Lower lobe of right lung (tissue), 2 donors: Measurements from ENCODE around the gene UBASH3A. TPM values are rescaled to one million over a fixed set of nuclear protein-coding genes. Genes with fewer than 3 reads are reported as not detected.

Experiments
- ATAC-seq, 2 donors: fragments of 200-7000 bp; cut with Tn5 transposase; one replicate each; pipeline ENCODE4 v1.9.1; 2020 to 2022; ENCODE audit warnings: mild to moderate bottlenecking in 2 of 2, moderate library complexity in 2 of 2
- DNase-seq: peaks from one replicate; pipeline ENCODE4 v3.0.0-alpha.2; 2020
- H3K27ac ChIP-seq: fragments of 200-600 bp; one replicate; pipeline ENCODE4 v1.8.0; 2022
- H3K27me3 ChIP-seq: fragments of 200-600 bp; one replicate; pipeline ENCODE4 v1.8.0; 2022; ENCODE audit warnings: low read depth
- H3K36me3 ChIP-seq: fragments of 200-600 bp; one replicate; pipeline ENCODE4 v1.8.0; 2022; ENCODE audit warnings: mild to moderate bottlenecking
- H3K4me1 ChIP-seq: fragments of 200-600 bp; one replicate; pipeline ENCODE4 v1.8.0; 2022
- H3K4me3 ChIP-seq: fragments of 200-600 bp; one replicate; pipeline ENCODE4 v1.8.0; 2022; ENCODE audit warnings: mild to moderate bottlenecking
- H3K9me3 ChIP-seq: fragments of 200-600 bp; one replicate; pipeline ENCODE4 v1.8.0; 2022
- CTCF ChIP-seq: fragments of 200-600 bp; IDR thresholded peaks from one replicate; pipeline ENCODE4 v1.8.0; 2022; ENCODE audit warnings: antibody characterized with exemption, mild to moderate bottlenecking
- intact Hi-C: fragments of 100-400 bp; cut with DNase I; formaldehyde crosslinking; loops from one replicate; pipeline ENCODE4 v1.11.0; 2022
- long read RNA-seq: library from polyadenylated mRNA; unstranded; transcript quantifications from one replicate; pipeline ENCODE4 v2.0.0, GENCODE V29; 2021
- total RNA-seq: library from RNA; stranded (reverse); fragmentation: NEBNext Ultra II Directional; extraction: Animal tissue kit (Norgen Biotek cat#: 25700); gene quantifications from one replicate; pipeline ENCODE4 v1.2.1, GENCODE V29; 2021
- donor health status: DM: no; HTN: yes; CAD: no; lungs with severe emphysema.

The UBASH3A gene, protein sequence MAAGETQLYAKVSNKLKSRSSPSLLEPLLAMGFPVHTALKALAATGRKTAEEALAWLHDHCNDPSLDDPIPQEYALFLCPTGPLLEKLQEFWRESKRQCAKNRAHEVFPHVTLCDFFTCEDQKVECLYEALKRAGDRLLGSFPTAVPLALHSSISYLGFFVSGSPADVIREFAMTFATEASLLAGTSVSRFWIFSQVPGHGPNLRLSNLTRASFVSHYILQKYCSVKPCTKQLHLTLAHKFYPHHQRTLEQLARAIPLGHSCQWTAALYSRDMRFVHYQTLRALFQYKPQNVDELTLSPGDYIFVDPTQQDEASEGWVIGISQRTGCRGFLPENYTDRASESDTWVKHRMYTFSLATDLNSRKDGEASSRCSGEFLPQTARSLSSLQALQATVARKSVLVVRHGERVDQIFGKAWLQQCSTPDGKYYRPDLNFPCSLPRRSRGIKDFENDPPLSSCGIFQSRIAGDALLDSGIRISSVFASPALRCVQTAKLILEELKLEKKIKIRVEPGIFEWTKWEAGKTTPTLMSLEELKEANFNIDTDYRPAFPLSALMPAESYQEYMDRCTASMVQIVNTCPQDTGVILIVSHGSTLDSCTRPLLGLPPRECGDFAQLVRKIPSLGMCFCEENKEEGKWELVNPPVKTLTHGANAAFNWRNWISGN
- total RNA-seq: 1.2 TPM
- long read RNA-seq, partial matches to known transcripts: 0 of 1 reads
- long read RNA-seq, other reads (novel, unspliced or antisense): 0 of 1 reads

GRCh38 chr21:42403611-42404231 lies at the start of gene UBASH3A:
TSS of gene UBASH3A (plus strand) at chr21:42403902. CDS start at chr21:42403946, 44 bp downstream.
- DNase-seq (no peak), ATAC-seq (peak; percentile 39 to 54)
- no peak for TF ChIP-seq CTCF
- Histone ChIP-seq H3K4me3 (peak within 1 kb of the TSS; percentile 35), H3K27ac (no peak within 1 kb of the TSS), H3K36me3 (no peaks in the 10 kb centered on the region), H3K9me3 (peaks cover 7% of the 10 kb centered on the region), H3K4me1 (no peaks in the 10 kb centered on the region), H3K27me3 (peaks cover 5% of the 10 kb centered on the region)
- intact Hi-C loops: no loop called here

GRCh38 chr21:42356046-42356445 lies 47.7 kb upstream of the UBASH3A start:
- H3K9me3 ChIP-seq: peaks cover 3% of the 10 kb centered on the region
- no peak overlapping the region for H3K4me3 ChIP-seq
- ATAC-seq (no peak), DNase-seq (no peak)
- intact Hi-C loops: no loop called here
- TF ChIP-seq CTCF: no peak
- H3K4me1 ChIP-seq: no peaks in the 10 kb centered on the region
- H3K27ac ChIP-seq: no peak overlapping the region
- no peaks in the 10 kb centered on the region for H3K36me3 ChIP-seq
- H3K27me3 ChIP-seq: peaks cover 6% of the 10 kb centered on the region

- ATAC-seq: no peak
- no peak for DNase-seq
- no peak for TF ChIP-seq CTCF
- intact Hi-C loops: no loop called here
- no peaks in the 10 kb centered on the region for H3K4me1 ChIP-seq
- H3K27me3 ChIP-seq: peaks cover 6% of the 10 kb centered on the region
- no peak overlapping the region for H3K4me3 ChIP-seq
- no peak overlapping the region for H3K27ac ChIP-seq
- no peaks in the 10 kb centered on the region for H3K36me3 ChIP-seq
- H3K9me3 ChIP-seq: peaks cover 3% of the 10 kb centered on the region
Measured at GRCh38 chr21:42356650-42357049, 47.1 kb upstream of the UBASH3A start.

GRCh38 chr21:42357307-42357706 lies 46.4 kb upstream of the UBASH3A start:
- Histone ChIP-seq H3K27ac (no peak overlapping the region), H3K4me1 (no peaks in the 10 kb centered on the region), H3K36me3 (no peaks in the 10 kb centered on the region), H3K9me3 (peaks cover 3% of the 10 kb centered on the region), H3K27me3 (peaks cover 6% of the 10 kb centered on the region), H3K4me3 (no peak overlapping the region)
- intact Hi-C loops: no loop called here
- no peak for DNase-seq
- no peak for TF ChIP-seq CTCF
- no peak for ATAC-seq

GRCh38 chr21:42358261-42358660 lies 45.4 kb upstream of the UBASH3A start:
- Histone ChIP-seq H3K27me3 (peaks cover 6% of the 10 kb centered on the region), H3K4me1 (no peaks in the 10 kb centered on the region), H3K36me3 (no peaks in the 10 kb centered on the region), H3K4me3 (no peak overlapping the region), H3K9me3 (peaks cover 3% of the 10 kb centered on the region), H3K27ac (no peak overlapping the region)
- intact Hi-C loops: no loop called here
- ATAC-seq: no peak
- no peak for DNase-seq
- TF ChIP-seq CTCF: no peak
